ENCODE data around the gene CDH5. TPM values are rescaled to one million over a fixed set of nuclear protein-coding genes. Genes with fewer than 3 reads are reported as not detected.

Gene CDH5
- total RNA-seq, 1 experiment from 2014 or later = not detected

GRCh38 chr16:66335704-66336329, 30.7 kb upstream of the CDH5 start:
- CTCF ChIA-PET = interaction anchor here (0.6 kb wide), 1 partner anchor 9 kb away, joined by 9 read pairs; no protein-coding TSS in a partner anchor
- H3K27ac ChIP-seq (ENCODE audit: low read length) = no peak overlapping the region
- H3K79me2 ChIP-seq (ENCODE audit: low read length) = no peaks in the 10 kb centered on the region
- no TSS peak for BruUV-seq (replicated peaks)
- intact Hi-C loops (cut with micrococcal nuclease) = no loop called here
- H3K4me1 ChIP-seq (ENCODE audit: insufficient read depth, low read length) = no peaks in the 10 kb centered on the region
- no peaks in the 10 kb centered on the region for H4K20me1 ChIP-seq (ENCODE audit: low read length)
- POLR2A ChIA-PET (ENCODE audit: unreplicated experiment) = no interaction called here
- no peaks in the 10 kb centered on the region for H3K9me3 ChIP-seq (ENCODE audit: low read length)
- DNase-seq (no peak), ATAC-seq (no peak)
- no peak overlapping the region for H2AFZ ChIP-seq (ENCODE audit: low read length)
- H3F3A ChIP-seq (ENCODE audit: low read length, unreplicated experiment) = no peaks in the 10 kb centered on the region
- no peak for TF ChIP-seq EZH2phosphoT487 (IDR thresholded peaks at IDR 0.05; ENCODE audit: borderline replicate concordance, low read length)
- TF ChIP-seq EZH2 (IDR thresholded peaks at IDR 0.05; ENCODE audit: low read length, unreplicated experiment) = no peak
- TF ChIP-seq CTCF (conservative IDR thresholded peaks at IDR 0.05; ENCODE audit: low read depth, low read length) = no peak
- H3K4me2 ChIP-seq (ENCODE audit: low read length) = no peak overlapping the region
- H3K27me3 ChIP-seq (ENCODE audit: low read length) = no peaks in the 10 kb centered on the region
- no peak overlapping the region for H3K9ac ChIP-seq (ENCODE audit: low read length)
- no peak overlapping the region for H3K4me3 ChIP-seq (ENCODE audit: low read length)
- no peaks in the 10 kb centered on the region for H3K36me3 ChIP-seq (ENCODE audit: low read depth, low read length)
- H3K9me2 ChIP-seq (replicated peaks; ENCODE audit: low read length) = no peaks in the 10 kb centered on the region

GRCh38 chr16:66337463-66338188, 28.9 kb upstream of the CDH5 start:
- DNase-seq (no peak), ATAC-seq (no peak)
- intact Hi-C loops (cut with micrococcal nuclease) = no loop called here
- BruUV-seq (replicated peaks) = no TSS peak
- Histone ChIP-seq H3K4me2 (ENCODE audit: low read length) (no peak overlapping the region), H3K4me1 (ENCODE audit: insufficient read depth, low read length) (no peaks in the 10 kb centered on the region), H3K79me2 (ENCODE audit: low read length) (no peaks in the 10 kb centered on the region), H3F3A (ENCODE audit: low read length, unreplicated experiment) (no peaks in the 10 kb centered on the region), H3K9me3 (ENCODE audit: low read length) (no peaks in the 10 kb centered on the region), H3K9ac (ENCODE audit: low read length) (no peak overlapping the region), H2AFZ (ENCODE audit: low read length) (no peak overlapping the region), H3K4me3 (ENCODE audit: low read length) (no peak overlapping the region), H3K36me3 (ENCODE audit: low read depth, low read length) (no peaks in the 10 kb centered on the region), H3K27me3 (ENCODE audit: low read length) (no peaks in the 10 kb centered on the region), H3K9me2 (replicated peaks; ENCODE audit: low read length) (no peaks in the 10 kb centered on the region), H4K20me1 (ENCODE audit: low read length) (no peaks in the 10 kb centered on the region), H3K27ac (ENCODE audit: low read length) (no peak overlapping the region)
- TF ChIP-seq EZH2 (IDR thresholded peaks at IDR 0.05; ENCODE audit: low read length, unreplicated experiment) (no peak), EZH2phosphoT487 (IDR thresholded peaks at IDR 0.05; ENCODE audit: borderline replicate concordance, low read length) (no peak)
- POLR2A ChIA-PET (ENCODE audit: unreplicated experiment) = no interaction called here
- CTCF ChIA-PET = no interaction called here

- ATAC-seq = 0 out of 2 replicates have a peak, but pooled peaks have one; percentile 31
- no TSS peak for BruUV-seq (replicated peaks)
Observed at GRCh38 chr16:66342294-66342900, 24.1 kb upstream of the CDH5 start.

More at GRCh38 chr16:66342294-66342900, 24.1 kb upstream of the CDH5 start:
- Histone ChIP-seq H3K4me3 (ENCODE audit: low read length) (no peak overlapping the region), H4K20me1 (ENCODE audit: low read length) (no peaks in the 10 kb centered on the region), H3K9ac (ENCODE audit: low read length) (no peak overlapping the region), H3K27me3 (ENCODE audit: low read length) (no peaks in the 10 kb centered on the region), H2AFZ (ENCODE audit: low read length) (no peak overlapping the region), H3K36me3 (ENCODE audit: low read depth, low read length) (no peaks in the 10 kb centered on the region), H3K79me2 (ENCODE audit: low read length) (no peaks in the 10 kb centered on the region), H3K9me3 (ENCODE audit: low read length) (no peaks in the 10 kb centered on the region), H3F3A (ENCODE audit: low read length, unreplicated experiment) (no peaks in the 10 kb centered on the region), H3K27ac (ENCODE audit: low read length) (no peak overlapping the region), H3K9me2 (replicated peaks; ENCODE audit: low read length) (no peaks in the 10 kb centered on the region), H3K4me1 (ENCODE audit: insufficient read depth, low read length) (no peaks in the 10 kb centered on the region), H3K4me2 (ENCODE audit: low read length) (no peak overlapping the region)
- ChIA-PET POLR2A (ENCODE audit: unreplicated experiment) (no interaction called here), CTCF (interaction anchor here (0.5 kb wide), 1 partner anchor 1151 kb away, joined by 4 read pairs; no protein-coding TSS in a partner anchor)
- peak; percentile 71 for TF ChIP-seq CTCF (conservative IDR thresholded peaks at IDR 0.05; ENCODE audit: low read depth, low read length)
- TF ChIP-seq EZH2phosphoT487 (IDR thresholded peaks at IDR 0.05; ENCODE audit: borderline replicate concordance, low read length) = no peak
- no peak for TF ChIP-seq EZH2 (IDR thresholded peaks at IDR 0.05; ENCODE audit: low read length, unreplicated experiment)
- intact Hi-C loops (cut with micrococcal nuclease) = no loop called here
- DNase-seq = peak; percentile 30

Measured in PC-3 (cell line).